GM21825 (cell line): ENCODE measurements around the gene RBMS3.
"Not testable (repeated sequence)": the region's sequence is repeated elsewhere in the genome, so short reads cannot be mapped to it uniquely, and the experiment has no call there.

ENCODE experiments used
- ATAC-seq: cut with Tn5 transposase; IDR thresholded peaks from one replicate; pipeline ENCODE4 v1.9.1; 2021; ENCODE audit warnings: mild to moderate bottlenecking, moderate library complexity; ENCODE audit not compliant: unreplicated experiment

The RBMS3 gene

DNA sequence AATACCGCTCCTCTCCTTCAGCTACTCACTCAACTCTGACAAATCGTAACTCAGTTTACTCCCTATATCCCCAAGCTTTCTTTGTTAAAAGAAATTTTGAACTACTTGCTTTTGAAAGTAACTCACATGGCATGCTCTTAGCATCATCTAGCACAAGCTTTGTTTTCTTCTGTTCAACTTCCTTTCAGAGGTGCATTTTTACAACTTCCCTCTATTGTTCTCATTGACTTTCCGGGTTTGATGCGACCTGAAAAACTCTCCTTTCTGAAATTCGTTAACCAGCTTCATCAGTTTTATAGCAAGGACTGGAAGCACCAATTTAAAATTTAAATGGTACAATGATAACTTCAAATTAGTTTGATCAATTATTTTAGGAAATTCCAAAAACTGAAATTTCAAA is 696.0 kb downstream of the RBMS3 start:
- no peak for ATAC-seq

DNA sequence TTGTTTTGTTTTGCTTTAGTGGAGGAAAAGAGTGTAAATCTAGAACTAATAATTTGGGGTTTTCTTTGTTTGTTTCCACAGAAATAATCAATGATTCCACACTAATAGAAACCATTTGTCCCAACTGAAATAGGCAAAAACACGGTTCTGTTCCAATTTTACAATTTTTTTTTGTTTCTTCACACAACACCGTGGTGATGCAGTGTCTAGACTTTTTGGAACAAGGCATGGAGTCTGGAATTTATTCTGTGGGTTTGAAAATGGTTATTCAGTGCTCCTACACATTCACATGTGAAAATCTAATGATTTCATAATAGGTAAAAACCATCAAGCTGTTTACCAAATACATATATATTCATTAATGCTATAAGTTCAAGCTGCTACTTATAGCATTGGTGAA is 696.5 kb downstream of the RBMS3 start:
- ATAC-seq, result no peak

DNA sequence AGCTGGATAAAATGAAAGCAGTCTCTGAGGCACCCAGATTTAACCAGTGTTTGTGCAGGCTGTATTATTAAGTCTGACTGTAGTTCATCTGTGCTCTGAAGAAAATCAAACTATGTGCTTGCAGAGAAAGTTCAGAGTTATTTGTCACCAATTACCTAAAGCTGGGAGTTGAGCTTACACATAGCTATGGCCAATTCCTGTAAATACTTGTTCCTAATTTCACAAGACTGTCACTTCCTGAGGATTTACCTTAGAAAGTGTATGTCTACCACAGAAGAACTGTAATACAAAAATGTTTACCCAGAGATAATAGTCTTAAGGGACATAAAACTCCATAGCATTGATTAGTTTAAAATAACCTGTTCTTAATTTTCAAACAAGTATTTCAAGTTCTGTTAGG is 697.2 kb downstream of the RBMS3 start:
- ATAC-seq, result no peak

DNA sequence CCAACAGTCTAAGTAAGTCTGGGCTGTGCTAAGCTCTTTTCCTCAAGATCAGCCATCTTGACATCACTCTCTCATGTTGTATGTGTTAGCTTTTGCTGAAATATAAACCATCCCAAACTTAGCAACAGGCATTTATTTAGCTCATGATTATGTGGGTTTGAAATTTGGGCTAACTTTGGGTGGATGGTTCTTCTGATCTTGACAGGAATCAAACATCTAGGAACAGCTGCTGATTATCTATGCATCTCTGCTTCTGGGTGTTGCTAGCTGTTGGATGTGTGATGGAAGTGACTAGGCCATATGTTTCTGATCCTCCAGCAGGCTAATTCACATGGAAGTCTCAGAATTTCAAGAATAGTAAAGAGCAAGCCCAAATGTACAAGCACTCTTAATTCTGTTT is 710.3 kb downstream of the RBMS3 start:
- ATAC-seq, result no peak

GRCh38 chr3:30002797-30003196 is 721.9 kb downstream of the RBMS3 start:
- no peak for ATAC-seq

DNA sequence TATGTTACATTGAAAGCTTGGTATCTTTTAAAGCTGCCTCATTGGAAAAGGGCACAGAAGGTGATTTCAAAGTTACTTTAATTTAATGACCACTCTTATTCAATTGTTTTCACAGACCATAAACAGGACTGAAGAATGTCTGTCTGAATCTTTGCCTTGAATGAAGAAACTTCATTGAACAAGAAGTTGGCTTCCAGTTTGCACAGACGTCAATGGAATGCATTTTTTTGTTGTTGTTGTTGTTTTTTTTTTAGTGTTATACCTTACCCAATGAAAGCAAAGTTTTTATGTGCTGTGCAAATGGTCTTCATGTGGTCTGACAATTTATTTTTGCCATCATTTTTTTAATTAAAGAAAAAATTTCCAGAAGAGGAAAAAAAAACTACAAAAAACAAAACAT is 722.9 kb downstream of the RBMS3 start:
- no peak for ATAC-seq

DNA sequence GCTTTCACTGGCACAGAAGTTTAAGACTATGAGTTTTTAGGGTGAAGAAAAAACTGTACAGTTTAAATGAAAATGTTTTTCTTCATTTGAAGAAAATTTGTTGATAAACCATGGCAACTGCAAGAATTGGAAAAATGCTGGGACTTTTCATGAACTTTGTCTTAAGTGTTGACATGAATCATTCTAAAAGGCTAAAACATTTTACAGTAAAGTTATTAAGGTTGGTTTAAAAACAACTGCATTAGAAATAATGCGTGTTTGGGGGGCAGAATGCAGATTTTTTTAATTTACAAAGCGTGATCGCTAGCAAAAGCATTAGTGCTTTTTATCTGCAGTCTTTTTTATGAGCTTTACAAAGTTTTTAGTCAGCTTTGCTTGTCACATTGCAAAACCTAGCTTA is 723.6 kb downstream of the RBMS3 start:
- no peak for ATAC-seq

GRCh38 chr3:30006111-30006510 is 725.2 kb downstream of the RBMS3 start:
- ATAC-seq, result no peak

DNA sequence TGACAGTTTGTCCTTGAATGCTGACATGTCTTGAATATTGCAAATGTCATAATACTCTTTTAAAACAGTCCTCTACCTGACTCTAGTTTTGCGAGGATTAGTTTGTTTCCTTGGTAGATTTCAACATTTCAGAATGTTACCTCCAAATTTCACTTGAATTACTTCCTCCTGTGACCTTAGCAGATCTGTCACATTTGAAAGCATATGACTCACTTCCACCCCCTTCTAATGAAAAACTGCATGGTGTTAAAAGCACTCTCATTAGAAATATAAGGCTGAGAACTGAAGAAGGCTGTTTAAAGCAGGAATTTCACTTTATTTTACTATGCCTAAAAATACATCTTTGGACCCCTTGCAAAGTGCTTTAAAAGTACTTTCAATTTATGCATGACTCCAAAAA is 726.8 kb downstream of the RBMS3 start:
- no peak for ATAC-seq

- no peak for ATAC-seq
These were observed 730.4 kb downstream of the RBMS3 start for GRCh38 chr3:30011237-30011803.

DNA sequence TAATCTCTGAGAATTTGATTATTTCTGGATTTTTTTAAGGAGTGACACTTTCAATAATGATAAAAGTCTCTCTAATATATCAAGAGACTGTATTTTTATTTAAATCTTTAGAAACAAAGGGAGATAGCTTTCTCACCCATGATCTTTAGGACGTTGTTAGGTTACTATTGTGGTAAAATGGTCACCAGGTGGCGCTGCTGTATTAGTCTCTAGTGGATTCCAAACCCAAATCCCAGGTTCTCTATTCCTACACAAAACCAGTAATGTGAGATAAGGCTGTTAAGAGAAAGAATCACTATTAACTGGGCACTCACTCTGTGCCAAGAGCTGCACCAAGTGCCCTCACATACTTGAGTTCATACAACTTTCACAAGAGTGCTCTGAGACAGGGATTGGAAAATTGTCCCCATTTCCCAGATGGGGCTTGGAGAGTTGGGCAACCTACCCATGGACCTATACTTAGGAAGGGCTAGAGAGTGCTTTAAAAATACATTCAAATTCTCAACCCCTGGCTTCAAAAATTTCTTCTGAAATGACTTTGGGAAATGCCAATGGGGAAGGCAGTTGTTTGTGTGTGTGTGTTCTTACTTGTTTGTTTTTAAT is 732.2 kb downstream of the RBMS3 start:
- no peak for ATAC-seq

GRCh38 chr3:30017901-30018300 is 737.0 kb downstream of the RBMS3 start:
- ATAC-seq, result no peak

- no peak for ATAC-seq
These were observed 739.5 kb downstream of the RBMS3 start for GRCh38 chr3:30020380-30020779.

DNA sequence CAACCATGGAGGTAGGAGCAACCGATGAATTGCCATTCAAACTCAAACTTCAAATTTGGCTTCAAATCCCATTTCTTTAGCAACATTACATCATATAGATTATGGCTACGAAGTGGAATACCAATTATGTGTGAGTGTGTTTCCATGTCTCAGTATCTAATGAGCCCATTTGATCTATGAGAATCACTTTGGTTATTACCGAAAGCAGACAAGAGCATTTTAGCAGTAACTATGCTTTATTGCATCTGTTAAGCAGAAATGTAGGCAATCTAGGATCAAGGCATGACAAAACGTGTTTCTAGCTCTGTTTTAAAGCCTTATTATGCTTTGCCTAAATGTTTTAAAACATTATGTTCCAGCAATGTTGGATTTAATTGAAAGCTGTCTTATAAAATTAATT is 743.6 kb downstream of the RBMS3 start:
- ATAC-seq, result no peak

- no peak for ATAC-seq
These were observed 746.0 kb downstream of the RBMS3 start for GRCh38 chr3:30026851-30027250.

DNA sequence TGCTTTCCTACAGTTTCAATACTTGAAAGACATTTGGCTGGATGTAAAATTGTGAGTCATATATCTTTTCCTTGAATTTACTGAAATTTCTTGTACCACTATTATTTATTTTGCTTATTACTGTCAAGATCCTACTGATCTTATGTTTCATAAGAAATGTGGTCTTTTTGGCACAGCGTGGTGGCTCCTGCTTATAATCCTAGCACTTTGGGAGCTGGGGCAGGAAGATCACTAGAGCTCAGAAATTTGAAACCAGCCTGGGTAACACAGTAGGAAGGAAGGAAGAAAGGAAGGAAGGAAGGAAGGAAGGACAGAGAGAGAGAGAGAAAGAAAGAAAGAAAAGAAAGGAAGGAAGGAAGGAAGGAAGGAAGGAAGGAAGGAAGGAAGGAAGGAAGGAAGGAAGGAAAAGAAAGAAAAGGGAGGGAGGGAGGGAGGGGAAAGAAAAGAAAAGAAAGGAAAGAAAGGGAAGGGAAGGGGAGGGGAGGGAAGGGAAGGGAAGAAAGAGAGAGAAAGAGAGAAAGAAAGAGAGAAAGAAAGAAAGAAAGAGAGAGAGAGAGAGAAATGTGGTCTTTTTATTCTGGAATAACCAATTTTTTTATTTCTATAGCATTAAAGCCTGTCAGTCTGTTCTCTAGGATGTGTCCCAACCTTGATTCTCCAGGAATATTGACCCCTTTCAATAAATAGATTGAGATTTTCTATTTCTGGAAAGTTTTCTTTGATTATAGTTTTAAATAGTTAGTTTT is 753.5 kb downstream of the RBMS3 start:
- ATAC-seq, result no peak

DNA sequence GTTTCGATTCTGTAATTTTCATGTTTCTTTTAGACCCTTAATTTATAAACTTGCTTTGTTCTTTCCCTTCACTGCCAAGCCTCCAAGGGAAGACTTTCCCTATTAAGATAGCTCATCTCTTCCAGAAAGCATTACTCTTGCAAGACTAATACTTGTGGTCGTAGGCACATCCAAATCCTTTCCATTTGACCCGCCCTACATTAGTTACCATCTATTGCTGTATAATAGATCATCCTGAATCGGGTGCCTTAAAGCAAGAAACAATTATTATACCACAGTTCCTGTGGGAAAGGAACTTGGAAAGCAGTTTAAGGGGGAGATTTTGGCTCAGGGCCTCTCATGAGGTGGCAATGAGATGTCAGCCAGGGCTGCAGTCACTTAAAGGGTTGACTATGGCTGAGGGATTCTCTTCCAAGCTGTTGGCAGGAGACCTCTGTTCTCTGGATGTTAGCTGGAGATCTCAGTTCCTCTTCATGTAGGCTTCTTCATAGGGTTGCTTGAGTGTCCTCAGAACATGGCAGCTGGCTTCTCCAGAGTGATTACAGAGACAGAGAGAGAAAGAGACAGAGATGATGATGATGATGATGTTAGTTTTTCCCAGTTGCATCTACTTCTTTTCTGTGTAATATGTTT is 755.2 kb downstream of the RBMS3 start:
- ATAC-seq, result no peak

- no peak for ATAC-seq
These were observed 759.3 kb downstream of the RBMS3 start for GRCh38 chr3:30040126-30040525.

GRCh38 chr3:30041481-30041880 is 760.6 kb downstream of the RBMS3 start:
- not testable (repeated sequence) for ATAC-seq

- no peak for ATAC-seq
These were observed 761.5 kb downstream of the RBMS3 start for GRCh38 chr3:30042274-30042859.

DNA sequence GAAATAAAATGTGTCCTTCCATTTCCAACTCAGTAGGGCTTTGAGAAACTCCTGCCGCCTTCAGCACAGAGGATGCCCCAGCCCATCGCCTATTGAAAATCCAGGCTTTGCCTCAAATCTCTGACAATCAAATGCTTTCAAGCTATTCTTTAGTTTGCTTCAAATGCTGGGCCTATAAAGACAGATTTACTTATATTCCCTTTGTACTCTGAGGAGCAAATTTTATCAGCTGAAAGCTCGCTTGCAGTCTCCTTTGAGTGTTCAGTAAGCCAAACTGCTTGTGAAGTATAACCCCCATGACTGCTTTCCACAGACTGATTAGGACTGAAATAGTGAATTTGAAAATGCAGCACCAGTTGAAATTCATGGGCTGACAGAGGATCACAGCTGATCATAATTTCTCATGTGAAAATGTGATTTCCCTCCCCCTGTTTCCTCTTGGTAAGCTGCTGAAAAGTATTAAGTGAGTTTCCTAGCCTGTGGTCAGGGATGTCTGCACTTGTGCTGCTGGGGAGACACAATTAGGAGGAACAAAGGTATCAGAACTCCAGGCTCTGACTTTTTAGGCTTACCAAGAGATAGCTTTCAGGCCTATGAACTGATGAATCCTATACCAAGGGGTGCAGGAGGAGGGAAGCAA is 762.2 kb downstream of the RBMS3 start:
- no peak for ATAC-seq
